ENCODE measurements around the gene TMEM255B.

DNA sequence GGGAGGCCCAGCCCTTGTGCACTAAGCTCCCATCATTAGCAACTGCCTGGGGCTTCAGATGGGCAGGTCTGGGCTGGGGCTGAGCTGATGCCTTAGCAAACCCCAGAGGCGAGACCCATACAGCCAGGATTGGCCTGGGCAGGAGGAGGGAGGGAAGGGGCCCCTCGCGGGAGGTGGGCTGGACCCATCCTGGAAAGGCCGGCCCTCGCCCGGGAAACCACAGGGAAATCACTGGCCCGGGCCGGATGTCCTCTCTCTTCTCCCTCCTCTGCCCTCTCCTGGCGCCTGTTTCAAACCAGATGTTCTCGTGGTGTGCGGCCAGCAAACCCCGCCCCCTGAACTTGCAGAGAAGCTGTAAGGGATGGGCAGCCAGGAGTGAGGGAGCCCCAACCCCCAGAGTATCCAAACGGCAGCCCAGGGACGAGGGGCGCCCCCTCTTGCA is 43.1 kb downstream of the TMEM255B start:
- no peak for TF ChIP-seq EZH2 (IDR thresholded peaks at IDR 0.05; ENCODE audit: insufficient read depth, low read length)
- TF ChIP-seq, protein P1, sequence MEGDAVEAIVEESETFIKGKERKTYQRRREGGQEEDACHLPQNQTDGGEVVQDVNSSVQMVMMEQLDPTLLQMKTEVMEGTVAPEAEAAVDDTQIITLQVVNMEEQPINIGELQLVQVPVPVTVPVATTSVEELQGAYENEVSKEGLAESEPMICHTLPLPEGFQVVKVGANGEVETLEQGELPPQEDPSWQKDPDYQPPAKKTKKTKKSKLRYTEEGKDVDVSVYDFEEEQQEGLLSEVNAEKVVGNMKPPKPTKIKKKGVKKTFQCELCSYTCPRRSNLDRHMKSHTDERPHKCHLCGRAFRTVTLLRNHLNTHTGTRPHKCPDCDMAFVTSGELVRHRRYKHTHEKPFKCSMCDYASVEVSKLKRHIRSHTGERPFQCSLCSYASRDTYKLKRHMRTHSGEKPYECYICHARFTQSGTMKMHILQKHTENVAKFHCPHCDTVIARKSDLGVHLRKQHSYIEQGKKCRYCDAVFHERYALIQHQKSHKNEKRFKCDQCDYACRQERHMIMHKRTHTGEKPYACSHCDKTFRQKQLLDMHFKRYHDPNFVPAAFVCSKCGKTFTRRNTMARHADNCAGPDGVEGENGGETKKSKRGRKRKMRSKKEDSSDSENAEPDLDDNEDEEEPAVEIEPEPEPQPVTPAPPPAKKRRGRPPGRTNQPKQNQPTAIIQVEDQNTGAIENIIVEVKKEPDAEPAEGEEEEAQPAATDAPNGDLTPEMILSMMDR (IDR thresholded peaks at IDR 0.05; ENCODE audit: insufficient read depth, low read depth, low read length): no peak
